ENCODE measurements around the gene COL24A1.
"Not testable (repeated sequence)": the region's sequence is repeated elsewhere in the genome, so short reads cannot be mapped to it uniquely, and the experiment has no call there.

COL24A1 gene

GRCh38 chr1:86151427-86151826, 5.1 kb downstream of the COL24A1 start:
- Histone ChIP-seq H3K9ac (ENCODE audit: low read length) (no peak overlapping the region), H3K9me3 (ENCODE audit: low read length) (no peaks in the 10 kb centered on the region), H3K4me1 (ENCODE audit: insufficient read depth, low read length) (peaks cover 27% of the 10 kb centered on the region), H3K27me3 (ENCODE audit: control insufficient read depth in 1 of 2, insufficient read depth in 2 of 2, low read length in 2 of 2) (peaks cover 0 to 4% of the 10 kb centered on the region in 2 donors), H3K36me3 (ENCODE audit: insufficient read depth, low read length) (no peaks in the 10 kb centered on the region), H3K4me3 (ENCODE audit: low read depth in 1 of 2, low read length in 2 of 2) (no peak overlapping the region), H3K27ac (ENCODE audit: low read depth, low read length) (no peak overlapping the region)

GRCh38 chr1:86150553-86151055, 6.0 kb downstream of the COL24A1 start:
- peaks cover 25% of the 10 kb centered on the region for H3K4me1 ChIP-seq (ENCODE audit: insufficient read depth, low read length)
- no peak overlapping the region for H3K27ac ChIP-seq (ENCODE audit: low read depth, low read length)
- no peak overlapping the region for H3K4me3 ChIP-seq (ENCODE audit: low read depth in 1 of 2, low read length in 2 of 2)

GRCh38 chr1:86149591-86149990, 7.0 kb downstream of the COL24A1 start:
- Histone ChIP-seq H3K27me3 (ENCODE audit: control insufficient read depth in 1 of 2, insufficient read depth in 2 of 2, low read length in 2 of 2) (no peaks in the 10 kb centered on the region), H3K27ac (ENCODE audit: low read depth, low read length) (no peak overlapping the region), H3K9ac (ENCODE audit: low read length) (no peak overlapping the region), H3K9me3 (ENCODE audit: low read length) (no peaks in the 10 kb centered on the region), H3K4me3 (ENCODE audit: low read depth in 1 of 2, low read length in 2 of 2) (no peak overlapping the region), H3K4me1 (ENCODE audit: insufficient read depth, low read length) (peaks cover 15% of the 10 kb centered on the region), H3K36me3 (ENCODE audit: insufficient read depth, low read length) (no peaks in the 10 kb centered on the region)

More at GRCh38 chr1:86150553-86151055, 6.0 kb downstream of the COL24A1 start:
- H3K9me3 ChIP-seq (ENCODE audit: low read length) = no peaks in the 10 kb centered on the region
- H3K27me3 ChIP-seq (ENCODE audit: control insufficient read depth in 1 of 2, insufficient read depth in 2 of 2, low read length in 2 of 2) = no peaks in the 10 kb centered on the region
- H3K36me3 ChIP-seq (ENCODE audit: insufficient read depth, low read length) = no peaks in the 10 kb centered on the region
- H3K9ac ChIP-seq (ENCODE audit: low read length) = no peak overlapping the region

GRCh38 chr1:86147755-86148154, 8.8 kb downstream of the COL24A1 start:
- H3K9ac ChIP-seq (ENCODE audit: low read length) = no peak overlapping the region
- no peaks in the 10 kb centered on the region for H3K9me3 ChIP-seq (ENCODE audit: low read length)
- H3K36me3 ChIP-seq (ENCODE audit: insufficient read depth, low read length) = no peaks in the 10 kb centered on the region
- no peak overlapping the region for H3K27ac ChIP-seq (ENCODE audit: low read depth, low read length)
- no peaks in the 10 kb centered on the region for H3K27me3 ChIP-seq (ENCODE audit: control insufficient read depth in 1 of 2, insufficient read depth in 2 of 2, low read length in 2 of 2)
- peaks cover 4% of the 10 kb centered on the region for H3K4me1 ChIP-seq (ENCODE audit: insufficient read depth, low read length)
- H3K4me3 ChIP-seq (ENCODE audit: low read depth in 1 of 2, low read length in 2 of 2) = no peak overlapping the region

- Histone ChIP-seq H3K27me3 (ENCODE audit: control insufficient read depth in 1 of 2, insufficient read depth in 2 of 2, low read length in 2 of 2) (no peaks in the 10 kb centered on the region), H3K27ac (ENCODE audit: low read depth, low read length) (no peak overlapping the region), H3K4me1 (ENCODE audit: insufficient read depth, low read length) (no peaks in the 10 kb centered on the region), H3K9me3 (ENCODE audit: low read length) (no peaks in the 10 kb centered on the region), H3K36me3 (ENCODE audit: insufficient read depth, low read length) (no peaks in the 10 kb centered on the region), H3K4me3 (ENCODE audit: low read depth in 1 of 2, low read length in 2 of 2) (no peak overlapping the region), H3K9ac (ENCODE audit: low read length) (no peak overlapping the region)
Observed at GRCh38 chr1:86146566-86146965, 10.0 kb downstream of the COL24A1 start.

- Histone ChIP-seq H3K4me1 (ENCODE audit: insufficient read depth, low read length) (no peaks in the 10 kb centered on the region), H3K27ac (ENCODE audit: low read depth, low read length) (no peak overlapping the region), H3K9ac (ENCODE audit: low read length) (no peak overlapping the region), H3K9me3 (ENCODE audit: low read length) (no peaks in the 10 kb centered on the region), H3K27me3 (ENCODE audit: control insufficient read depth in 1 of 2, insufficient read depth in 2 of 2, low read length in 2 of 2) (no peaks in the 10 kb centered on the region), H3K36me3 (ENCODE audit: insufficient read depth, low read length) (no peaks in the 10 kb centered on the region), H3K4me3 (ENCODE audit: low read depth in 1 of 2, low read length in 2 of 2) (no peak overlapping the region)
Observed at GRCh38 chr1:86140281-86140880, 16.2 kb downstream of the COL24A1 start.

GRCh38 chr1:86138746-86139145, 17.8 kb downstream of the COL24A1 start:
- no peak overlapping the region for H3K9ac ChIP-seq (ENCODE audit: low read length)
- H3K36me3 ChIP-seq (ENCODE audit: insufficient read depth, low read length) = no peaks in the 10 kb centered on the region
- no peak overlapping the region for H3K27ac ChIP-seq (ENCODE audit: low read depth, low read length)
- H3K4me3 ChIP-seq (ENCODE audit: low read depth in 1 of 2, low read length in 2 of 2) = no peak overlapping the region
- no peaks in the 10 kb centered on the region for H3K4me1 ChIP-seq (ENCODE audit: insufficient read depth, low read length)
- no peaks in the 10 kb centered on the region for H3K9me3 ChIP-seq (ENCODE audit: low read length)
- no peaks in the 10 kb centered on the region for H3K27me3 ChIP-seq (ENCODE audit: control insufficient read depth in 1 of 2, insufficient read depth in 2 of 2, low read length in 2 of 2)

GRCh38 chr1:86137436-86137835, 19.1 kb downstream of the COL24A1 start:
- no peaks in the 10 kb centered on the region for H3K4me1 ChIP-seq (ENCODE audit: insufficient read depth, low read length)
- no peak overlapping the region for H3K27ac ChIP-seq (ENCODE audit: low read depth, low read length)
- no peaks in the 10 kb centered on the region for H3K36me3 ChIP-seq (ENCODE audit: insufficient read depth, low read length)
- H3K27me3 ChIP-seq (ENCODE audit: control insufficient read depth in 1 of 2, insufficient read depth in 2 of 2, low read length in 2 of 2) = no peaks in the 10 kb centered on the region
- no peak overlapping the region for H3K4me3 ChIP-seq (ENCODE audit: low read depth in 1 of 2, low read length in 2 of 2)
- no peaks in the 10 kb centered on the region for H3K9me3 ChIP-seq (ENCODE audit: low read length)
- H3K9ac ChIP-seq (ENCODE audit: low read length) = no peak overlapping the region

GRCh38 chr1:86119214-86119764, 37.3 kb downstream of the COL24A1 start:
- Histone ChIP-seq H3K9ac (ENCODE audit: low read length) (no peak overlapping the region), H3K4me3 (ENCODE audit: low read depth in 1 of 2, low read length in 2 of 2) (no peak overlapping the region), H3K27ac (ENCODE audit: low read depth, low read length) (no peak overlapping the region), H3K36me3 (ENCODE audit: insufficient read depth, low read length) (no peaks in the 10 kb centered on the region), H3K4me1 (ENCODE audit: insufficient read depth, low read length) (no peaks in the 10 kb centered on the region), H3K9me3 (ENCODE audit: low read length) (no peaks in the 10 kb centered on the region), H3K27me3 (ENCODE audit: control insufficient read depth in 1 of 2, insufficient read depth in 2 of 2, low read length in 2 of 2) (no peaks in the 10 kb centered on the region)

GRCh38 chr1:86114816-86115400, 41.7 kb downstream of the COL24A1 start:
- Histone ChIP-seq H3K27ac (ENCODE audit: low read depth, low read length) (no peak overlapping the region), H3K27me3 (ENCODE audit: control insufficient read depth in 1 of 2, insufficient read depth in 2 of 2, low read length in 2 of 2) (no peaks in the 10 kb centered on the region), H3K4me1 (ENCODE audit: insufficient read depth, low read length) (no peaks in the 10 kb centered on the region), H3K9me3 (ENCODE audit: low read length) (no peaks in the 10 kb centered on the region), H3K9ac (ENCODE audit: low read length) (no peak overlapping the region), H3K36me3 (ENCODE audit: insufficient read depth, low read length) (no peaks in the 10 kb centered on the region), H3K4me3 (ENCODE audit: low read depth in 1 of 2, low read length in 2 of 2) (no peak overlapping the region)

- H3K9me3 ChIP-seq (ENCODE audit: low read length) = no peaks in the 10 kb centered on the region
- H3K36me3 ChIP-seq (ENCODE audit: insufficient read depth, low read length) = no peaks in the 10 kb centered on the region
- H3K27ac ChIP-seq (ENCODE audit: low read depth, low read length) = no peak overlapping the region
- H3K4me1 ChIP-seq (ENCODE audit: insufficient read depth, low read length) = no peaks in the 10 kb centered on the region
- H3K9ac ChIP-seq (ENCODE audit: low read length) = no peak overlapping the region
- no peaks in the 10 kb centered on the region for H3K27me3 ChIP-seq (ENCODE audit: control insufficient read depth in 1 of 2, insufficient read depth in 2 of 2, low read length in 2 of 2)
- H3K4me3 ChIP-seq (ENCODE audit: low read depth in 1 of 2, low read length in 2 of 2) = no peak overlapping the region
Observed at GRCh38 chr1:86114236-86114635, 42.3 kb downstream of the COL24A1 start.

GRCh38 chr1:86111590-86111989, 45.0 kb downstream of the COL24A1 start:
- not testable (repeated sequence) for H3K4me3 ChIP-seq (ENCODE audit: low read depth in 1 of 2, low read length in 2 of 2); H3K4me1 ChIP-seq (ENCODE audit: insufficient read depth, low read length); H3K9me3 ChIP-seq (ENCODE audit: low read length); H3K36me3 ChIP-seq (ENCODE audit: insufficient read depth, low read length); H3K9ac ChIP-seq (ENCODE audit: low read length); H3K27ac ChIP-seq (ENCODE audit: low read depth, low read length); H3K27me3 ChIP-seq (ENCODE audit: control insufficient read depth in 1 of 2, insufficient read depth in 2 of 2, low read length in 2 of 2)
